Tibial artery (tissue), 4 donors: ENCODE data around the gene PCDHB12.
"Not testable (repeated sequence)": the region's sequence is repeated elsewhere in the genome, so short reads cannot be mapped to it uniquely, and the experiment has no call there.

Experiments used
- DNase-seq, 2 donors: peaks; one replicate each; pipeline ENCODE4 v3.0.0-alpha.2; 2019
- H3K27ac ChIP-seq, 2 donors: fragments of 200-600 bp; sonication (generic) in 1 of 2; 1 replicate in 1 of 2; 2 replicates in 1 of 2; pipeline ENCODE4 v1.5.1; 2018 to 2019; ENCODE audit warnings: mild to moderate bottlenecking in 1 of 2
- H3K27me3 ChIP-seq, 2 donors: fragments of 200-600 bp; sonication (generic) in 1 of 2; one replicate each; pipeline versions ENCODE4 v1.5.1 to v1.6.0; 2016 to 2019
- H3K36me3 ChIP-seq, 3 donors: fragments of 200-600 bp; sonication (generic) in 2 of 3; one replicate each; pipeline ENCODE4 v1.5.1; 2016 to 2019; ENCODE audit warnings: mild to moderate bottlenecking in 2 of 3
- H3K4me1 ChIP-seq, 4 donors: fragments of 200-600 bp; sonication (generic) in 2 of 4; 1 replicate in 3 of 4; 2 replicates in 1 of 4; pipeline ENCODE4 v1.5.1; 2016 to 2019
- H3K4me3 ChIP-seq, 2 donors: fragments of 200-600 bp; sonication (generic) in 1 of 2; 1 replicate in 1 of 2; 2 replicates in 1 of 2; pipeline ENCODE4 v1.5.1; 2018 to 2019; ENCODE audit warnings: mild to moderate bottlenecking in 2 of 2
- H3K9me3 ChIP-seq, 3 donors: fragments of 200-600 bp; sonication (generic) in 1 of 3; one replicate each; pipeline ENCODE4 v1.5.1; 2016 to 2019
- intact Hi-C: fragments of 100-400 bp; cut with DNase I; formaldehyde crosslinking; loops from one replicate; pipeline ENCODE4 v1.15.0; 2023; ENCODE audit warnings: low total_unique reads
- TF ChIP-seq, protein P1 (sequence below), 2 experiments: fragments of 200-600 bp in 1 of 2; fragments of 450-650 bp in 1 of 2; IDR thresholded peaks; one replicate each; pipeline ENCODE4 v1.5.1; 2017 to 2019; ENCODE audit warnings: antibody characterized with exemption in 2 of 2, mild to moderate bottlenecking in 1 of 2, moderate library complexity in 1 of 2

The PCDHB12 gene

DNA sequence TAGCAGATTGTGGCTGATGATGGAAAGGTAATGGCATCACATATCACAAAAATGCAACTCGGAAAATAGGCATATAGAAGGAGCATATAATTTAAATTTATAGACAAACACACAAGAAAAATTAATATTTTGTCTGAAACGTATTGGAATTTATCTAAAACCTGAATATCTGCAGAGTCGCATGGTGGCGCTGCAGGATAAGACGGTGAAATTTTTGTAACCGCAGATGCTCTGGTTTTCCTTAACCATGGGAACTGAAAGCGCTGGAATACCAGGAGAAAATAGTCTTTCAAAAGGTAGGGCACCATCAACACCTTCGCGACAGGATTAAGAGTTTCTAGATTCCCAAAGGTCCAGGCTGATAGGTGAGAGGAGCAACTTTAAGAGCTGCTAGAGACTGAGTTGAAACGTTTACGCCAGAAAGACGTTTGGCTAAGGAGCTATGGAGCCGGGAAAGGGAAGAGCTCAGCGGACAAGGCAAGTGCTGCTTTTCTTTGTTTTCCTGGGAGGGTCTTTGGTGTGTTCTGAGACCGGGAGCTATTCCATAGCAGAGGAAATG lies 25.7 kb downstream of the PCDHB12 start:
- no peak for DNase-seq
- H3K27me3 ChIP-seq = no peaks in the 10 kb centered on the region
- peak overlapping the region; percentile 26 to 31 for H3K4me3 ChIP-seq
- no peak overlapping the region for H3K27ac ChIP-seq
- peaks cover 19 to 91% (median 83%) of the 10 kb centered on the region in 3 donors for H3K9me3 ChIP-seq
- TF ChIP-seq, protein P1, sequence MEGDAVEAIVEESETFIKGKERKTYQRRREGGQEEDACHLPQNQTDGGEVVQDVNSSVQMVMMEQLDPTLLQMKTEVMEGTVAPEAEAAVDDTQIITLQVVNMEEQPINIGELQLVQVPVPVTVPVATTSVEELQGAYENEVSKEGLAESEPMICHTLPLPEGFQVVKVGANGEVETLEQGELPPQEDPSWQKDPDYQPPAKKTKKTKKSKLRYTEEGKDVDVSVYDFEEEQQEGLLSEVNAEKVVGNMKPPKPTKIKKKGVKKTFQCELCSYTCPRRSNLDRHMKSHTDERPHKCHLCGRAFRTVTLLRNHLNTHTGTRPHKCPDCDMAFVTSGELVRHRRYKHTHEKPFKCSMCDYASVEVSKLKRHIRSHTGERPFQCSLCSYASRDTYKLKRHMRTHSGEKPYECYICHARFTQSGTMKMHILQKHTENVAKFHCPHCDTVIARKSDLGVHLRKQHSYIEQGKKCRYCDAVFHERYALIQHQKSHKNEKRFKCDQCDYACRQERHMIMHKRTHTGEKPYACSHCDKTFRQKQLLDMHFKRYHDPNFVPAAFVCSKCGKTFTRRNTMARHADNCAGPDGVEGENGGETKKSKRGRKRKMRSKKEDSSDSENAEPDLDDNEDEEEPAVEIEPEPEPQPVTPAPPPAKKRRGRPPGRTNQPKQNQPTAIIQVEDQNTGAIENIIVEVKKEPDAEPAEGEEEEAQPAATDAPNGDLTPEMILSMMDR (IDR thresholded peaks at IDR 0.05) = no peak
- peaks cover 0 to 50% (median 30%) of the 10 kb centered on the region in 3 donors for H3K36me3 ChIP-seq
- intact Hi-C loops = no loop called here
- no peaks in the 10 kb centered on the region for H3K4me1 ChIP-seq

DNA sequence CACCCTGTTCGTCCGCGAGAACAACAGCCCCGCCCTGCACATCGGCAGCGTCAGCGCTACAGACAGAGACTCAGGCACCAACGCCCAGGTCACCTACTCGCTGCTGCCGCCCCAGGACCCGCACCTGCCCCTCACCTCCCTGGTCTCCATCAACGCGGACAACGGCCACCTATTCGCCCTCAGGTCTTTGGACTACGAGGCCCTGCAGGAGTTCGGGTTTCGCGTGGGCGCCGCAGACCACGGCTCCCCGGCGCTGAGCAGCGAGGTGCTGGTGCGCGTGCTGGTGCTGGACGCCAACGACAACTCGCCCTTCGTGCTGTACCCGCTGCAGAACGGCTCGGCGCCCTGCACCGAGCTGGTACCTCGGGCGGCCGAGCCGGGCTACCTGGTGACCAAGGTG lies 27.4 kb downstream of the PCDHB12 start:
- intact Hi-C loops = not testable (repeated sequence)

DNA sequence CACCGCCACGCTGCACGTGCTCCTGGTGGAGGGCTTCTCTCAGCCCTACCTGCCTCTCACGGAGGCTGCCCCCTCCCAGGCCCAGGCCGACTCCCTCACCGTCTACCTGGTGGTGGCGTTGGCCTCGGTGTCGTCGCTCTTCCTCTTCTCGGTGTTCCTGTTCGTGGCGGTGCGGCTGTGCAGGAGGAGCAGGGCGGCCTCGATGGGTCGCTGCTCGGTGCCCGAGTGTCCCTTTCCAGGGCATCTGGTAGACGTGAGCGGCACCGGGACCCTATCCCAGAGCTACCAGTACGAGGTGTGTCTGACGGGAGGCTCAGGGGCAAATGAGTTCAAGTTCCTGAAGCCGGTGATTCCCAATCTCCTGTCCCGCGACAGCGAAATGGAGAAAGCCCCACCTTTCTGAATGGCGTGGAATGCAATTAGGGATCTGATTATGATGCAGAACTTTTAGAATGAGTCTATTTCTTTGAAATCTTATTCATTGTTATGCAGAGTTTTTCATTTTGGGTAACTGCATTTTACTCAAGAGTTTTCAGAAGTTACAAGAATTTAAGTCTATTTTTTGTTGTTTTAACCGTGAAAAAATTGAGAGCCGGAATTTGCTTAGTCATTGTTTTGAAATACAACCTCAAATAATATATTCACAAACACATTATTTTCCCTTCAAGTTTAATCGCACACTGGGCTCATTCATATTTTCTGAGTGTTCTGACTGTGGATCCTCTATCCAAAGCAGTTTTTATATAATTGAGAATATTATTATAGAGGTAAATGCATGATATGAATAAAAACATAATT lies 28.2 kb downstream of the PCDHB12 start:
- Histone ChIP-seq H3K27me3 (no peaks in the 10 kb centered on the region), H3K9me3 (peaks cover 31 to 99% (median 94%) of the 10 kb centered on the region in 3 donors), H3K27ac (no peak overlapping the region), H3K36me3 (peaks cover 0 to 64% (median 47%) of the 10 kb centered on the region in 3 donors), H3K4me1 (no peaks in the 10 kb centered on the region), H3K4me3 (no peak overlapping the region)
- intact Hi-C loops = no loop called here
- no peak for DNase-seq
- TF ChIP-seq, protein P1 (IDR thresholded peaks at IDR 0.05) = no peak

More for the DNA sequence above, 27.4 kb downstream of the PCDHB12 start:
- Histone ChIP-seq H3K36me3 (peaks cover 0 to 63% (median 39%) of the 10 kb centered on the region in 3 donors), H3K9me3 (peaks cover 29 to 99% (median 92%) of the 10 kb centered on the region in 3 donors)
- H3K4me1 ChIP-seq, H3K4me3 ChIP-seq, DNase-seq, H3K27ac ChIP-seq, H3K27me3 ChIP-seq: not testable (repeated sequence)

DNA sequence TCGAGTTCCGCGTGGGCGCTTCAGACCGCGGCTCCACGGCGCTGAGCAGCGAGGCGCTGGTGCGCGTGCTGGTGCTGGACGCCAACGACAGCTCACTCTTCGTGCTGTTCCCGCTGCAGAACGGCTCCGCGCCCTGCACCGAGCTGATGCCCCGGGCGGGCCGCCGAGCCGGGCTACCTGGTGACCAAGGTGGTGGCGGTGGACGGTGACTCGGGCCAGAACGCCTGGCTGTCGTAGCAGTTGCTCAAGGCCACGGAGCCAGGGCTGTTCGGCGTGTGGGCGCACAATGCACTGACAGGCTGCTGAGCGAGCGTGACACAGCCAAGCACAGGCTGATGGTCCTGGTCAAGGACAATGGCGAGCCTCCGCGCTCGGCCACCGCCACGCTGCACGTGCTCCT lies 33.0 kb downstream of the PCDHB12 start:
- TF ChIP-seq, protein P1 (IDR thresholded peaks at IDR 0.05) = no peak
- Histone ChIP-seq H3K27me3 (no peaks in the 10 kb centered on the region), H3K4me3 (no peak overlapping the region), H3K9me3 (peaks cover 39 to 99% (median 85%) of the 10 kb centered on the region in 3 donors), H3K36me3 (peaks cover under 1 to 53% (median 37%) of the 10 kb centered on the region in 3 donors), H3K27ac (no peak overlapping the region), H3K4me1 (no peaks in the 10 kb centered on the region)
- intact Hi-C loops = loop anchor here (10.0 kb wide), 1 partner anchor 183 kb away; the partner anchor contains the start of gene PCDHGA11
- no peak for DNase-seq

DNA sequence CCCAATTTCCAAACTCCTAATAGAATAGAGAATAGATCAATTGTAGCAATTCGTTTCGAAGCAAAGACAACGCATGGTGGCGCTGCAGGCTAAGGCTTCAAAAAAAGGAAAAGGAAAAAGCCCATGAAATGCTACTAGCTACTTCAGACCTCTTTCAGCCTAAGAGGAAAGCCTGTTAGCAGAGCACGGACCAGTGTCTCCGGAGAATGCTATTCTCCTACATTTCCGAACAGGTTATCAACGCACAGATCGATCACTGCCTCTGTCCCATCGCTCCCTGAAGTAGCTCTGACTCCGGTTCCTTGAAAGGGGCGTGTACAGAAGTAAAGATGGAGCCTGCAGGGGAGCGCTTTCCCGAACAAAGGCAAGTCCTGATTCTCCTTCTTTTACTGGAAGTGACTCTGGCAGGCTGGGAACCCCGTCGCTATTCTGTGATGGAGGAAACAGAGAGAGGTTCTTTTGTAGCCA lies 36.8 kb downstream of the PCDHB12 start, which contains the start of gene PCDHB15:
PCDHB15 (plus strand) TSS at position 146 of the 468 bp plus-strand sequence; CDS start at position 330, 184 bp downstream.
- H3K27me3 ChIP-seq = no peaks in the 10 kb centered on the region
- H3K9me3 ChIP-seq = peaks cover 41 to 100% (median 84%) of the 10 kb centered on the region in 3 donors
- TF ChIP-seq, protein P1 (IDR thresholded peaks at IDR 0.05) = no peak
- H3K27ac ChIP-seq = no peak within 1 kb of the TSS
- peak within 1 kb of the TSS; percentile 23 to 33 for H3K4me3 ChIP-seq
- no peak for DNase-seq
- no peaks in the 10 kb centered on the region for H3K4me1 ChIP-seq
- intact Hi-C loops = loop anchor here (10.0 kb wide), 1 partner anchor 180 kb away; the partner anchor contains the start of gene PCDHGA11
- peaks cover 10 to 62% (median 52%) of the 10 kb centered on the region in 3 donors for H3K36me3 ChIP-seq

DNA sequence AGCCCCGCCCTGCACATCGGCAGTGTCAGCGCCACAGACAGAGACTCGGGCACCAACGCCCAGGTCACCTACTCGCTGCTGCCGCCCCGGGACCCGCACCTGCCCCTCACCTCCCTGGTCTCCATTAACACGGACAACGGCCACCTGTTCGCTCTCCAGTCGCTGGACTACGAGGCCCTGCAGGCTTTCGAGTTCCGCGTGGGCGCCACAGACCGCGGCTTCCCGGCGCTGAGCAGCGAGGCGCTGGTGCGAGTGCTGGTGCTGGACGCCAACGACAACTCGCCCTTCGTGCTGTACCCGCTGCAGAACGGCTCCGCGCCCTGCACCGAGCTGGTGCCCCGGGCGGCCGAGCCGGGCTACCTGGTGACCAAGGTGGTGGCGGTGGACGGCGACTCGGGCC lies 38.5 kb downstream of the PCDHB12 start:
- intact Hi-C loops = loop anchor here (10.0 kb wide), 1 partner anchor 178 kb away; the partner anchor contains the start of gene PCDHGA11
- Histone ChIP-seq H3K9me3 (peaks cover 37 to 100% (median 84%) of the 10 kb centered on the region in 3 donors), H3K36me3 (peaks cover 10 to 65% (median 53%) of the 10 kb centered on the region in 3 donors)
- H3K4me1 ChIP-seq, H3K27ac ChIP-seq, H3K4me3 ChIP-seq, H3K27me3 ChIP-seq, DNase-seq: not testable (repeated sequence)

DNA sequence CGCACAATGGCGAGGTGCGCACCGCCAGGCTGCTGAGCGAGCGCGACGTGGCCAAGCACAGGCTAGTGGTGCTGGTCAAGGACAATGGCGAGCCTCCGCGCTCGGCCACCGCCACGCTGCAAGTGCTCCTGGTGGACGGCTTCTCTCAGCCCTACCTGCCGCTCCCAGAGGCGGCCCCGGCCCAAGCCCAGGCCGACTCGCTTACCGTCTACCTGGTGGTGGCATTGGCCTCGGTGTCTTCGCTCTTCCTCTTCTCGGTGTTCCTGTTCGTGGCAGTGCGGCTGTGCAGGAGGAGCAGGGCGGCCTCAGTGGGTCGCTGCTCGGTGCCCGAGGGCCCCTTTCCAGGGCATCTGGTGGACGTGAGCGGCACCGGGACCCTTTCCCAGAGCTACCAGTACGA lies 38.9 kb downstream of the PCDHB12 start:
- not testable (repeated sequence) for H3K4me3 ChIP-seq, H3K4me1 ChIP-seq, H3K27ac ChIP-seq, H3K27me3 ChIP-seq, DNase-seq
- H3K36me3 ChIP-seq = peaks cover 10 to 68% (median 54%) of the 10 kb centered on the region in 3 donors
- intact Hi-C loops = loop anchor here (10.0 kb wide), 1 partner anchor 177 kb away; the partner anchor contains the start of gene PCDHGA11
- peaks cover 36 to 100% (median 84%) of the 10 kb centered on the region in 3 donors for H3K9me3 ChIP-seq
